Mucosa of stomach (tissue), 1 donor: ENCODE measurements around the gene TECPR2.

Experiments used
- H3K27me3 ChIP-seq: one replicate; pipeline ENCODE4 v1.7.0; 2013; ENCODE audit warnings: mild to moderate bottlenecking, low read length; ENCODE audit not compliant: control insufficient read depth, insufficient read depth
- H3K36me3 ChIP-seq: one replicate; pipeline ENCODE4 v1.7.0; 2013; ENCODE audit warnings: low read length; ENCODE audit not compliant: control insufficient read depth, insufficient read depth
- H3K4me1 ChIP-seq: one replicate; pipeline ENCODE4 v1.7.0; 2013; ENCODE audit warnings: mild to moderate bottlenecking, low read length; ENCODE audit not compliant: control insufficient read depth, insufficient read depth
- H3K4me3 ChIP-seq: one replicate; pipeline ENCODE4 v1.7.0; 2013; ENCODE audit warnings: low read length
- H3K9ac ChIP-seq: one replicate; pipeline ENCODE4 v1.7.0; 2013; ENCODE audit warnings: mild to moderate bottlenecking, low read length, moderate library complexity
- H3K9me3 ChIP-seq: one replicate; pipeline ENCODE4 v1.7.0; 2013; ENCODE audit warnings: mild to moderate bottlenecking, low read length, moderate library complexity; ENCODE audit not compliant: control insufficient read depth
- donor health status: Pancreatic carcinoma.

Gene TECPR2, protein sequence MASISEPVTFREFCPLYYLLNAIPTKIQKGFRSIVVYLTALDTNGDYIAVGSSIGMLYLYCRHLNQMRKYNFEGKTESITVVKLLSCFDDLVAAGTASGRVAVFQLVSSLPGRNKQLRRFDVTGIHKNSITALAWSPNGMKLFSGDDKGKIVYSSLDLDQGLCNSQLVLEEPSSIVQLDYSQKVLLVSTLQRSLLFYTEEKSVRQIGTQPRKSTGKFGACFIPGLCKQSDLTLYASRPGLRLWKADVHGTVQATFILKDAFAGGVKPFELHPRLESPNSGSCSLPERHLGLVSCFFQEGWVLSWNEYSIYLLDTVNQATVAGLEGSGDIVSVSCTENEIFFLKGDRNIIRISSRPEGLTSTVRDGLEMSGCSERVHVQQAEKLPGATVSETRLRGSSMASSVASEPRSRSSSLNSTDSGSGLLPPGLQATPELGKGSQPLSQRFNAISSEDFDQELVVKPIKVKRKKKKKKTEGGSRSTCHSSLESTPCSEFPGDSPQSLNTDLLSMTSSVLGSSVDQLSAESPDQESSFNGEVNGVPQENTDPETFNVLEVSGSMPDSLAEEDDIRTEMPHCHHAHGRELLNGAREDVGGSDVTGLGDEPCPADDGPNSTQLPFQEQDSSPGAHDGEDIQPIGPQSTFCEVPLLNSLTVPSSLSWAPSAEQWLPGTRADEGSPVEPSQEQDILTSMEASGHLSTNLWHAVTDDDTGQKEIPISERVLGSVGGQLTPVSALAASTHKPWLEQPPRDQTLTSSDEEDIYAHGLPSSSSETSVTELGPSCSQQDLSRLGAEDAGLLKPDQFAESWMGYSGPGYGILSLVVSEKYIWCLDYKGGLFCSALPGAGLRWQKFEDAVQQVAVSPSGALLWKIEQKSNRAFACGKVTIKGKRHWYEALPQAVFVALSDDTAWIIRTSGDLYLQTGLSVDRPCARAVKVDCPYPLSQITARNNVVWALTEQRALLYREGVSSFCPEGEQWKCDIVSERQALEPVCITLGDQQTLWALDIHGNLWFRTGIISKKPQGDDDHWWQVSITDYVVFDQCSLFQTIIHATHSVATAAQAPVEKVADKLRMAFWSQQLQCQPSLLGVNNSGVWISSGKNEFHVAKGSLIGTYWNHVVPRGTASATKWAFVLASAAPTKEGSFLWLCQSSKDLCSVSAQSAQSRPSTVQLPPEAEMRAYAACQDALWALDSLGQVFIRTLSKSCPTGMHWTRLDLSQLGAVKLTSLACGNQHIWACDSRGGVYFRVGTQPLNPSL (N-terminal part only)

GRCh38 chr14:102362545-102363181 is at the start of gene TECPR2, which contains the start of gene CINP:
TECPR2 (plus strand) TSS chr14:102362941; CDS start chr14:102376722, 13,781 bp downstream.
CINP (minus strand) TSS chr14:102362890; CDS start chr14:102362851, 39 bp downstream.
- no peaks in the 10 kb centered on the region for H3K27me3 ChIP-seq
- no peaks in the 10 kb centered on the region for H3K36me3 ChIP-seq
- H3K4me3 ChIP-seq, result peak within 1 kb of the TSS; percentile 68
- H3K4me1 ChIP-seq, result peaks cover 15% of the 10 kb centered on the region
- peak within 1 kb of the TSS; percentile 91 for H3K9ac ChIP-seq
- H3K9me3 ChIP-seq, result no peaks in the 10 kb centered on the region

DNA sequence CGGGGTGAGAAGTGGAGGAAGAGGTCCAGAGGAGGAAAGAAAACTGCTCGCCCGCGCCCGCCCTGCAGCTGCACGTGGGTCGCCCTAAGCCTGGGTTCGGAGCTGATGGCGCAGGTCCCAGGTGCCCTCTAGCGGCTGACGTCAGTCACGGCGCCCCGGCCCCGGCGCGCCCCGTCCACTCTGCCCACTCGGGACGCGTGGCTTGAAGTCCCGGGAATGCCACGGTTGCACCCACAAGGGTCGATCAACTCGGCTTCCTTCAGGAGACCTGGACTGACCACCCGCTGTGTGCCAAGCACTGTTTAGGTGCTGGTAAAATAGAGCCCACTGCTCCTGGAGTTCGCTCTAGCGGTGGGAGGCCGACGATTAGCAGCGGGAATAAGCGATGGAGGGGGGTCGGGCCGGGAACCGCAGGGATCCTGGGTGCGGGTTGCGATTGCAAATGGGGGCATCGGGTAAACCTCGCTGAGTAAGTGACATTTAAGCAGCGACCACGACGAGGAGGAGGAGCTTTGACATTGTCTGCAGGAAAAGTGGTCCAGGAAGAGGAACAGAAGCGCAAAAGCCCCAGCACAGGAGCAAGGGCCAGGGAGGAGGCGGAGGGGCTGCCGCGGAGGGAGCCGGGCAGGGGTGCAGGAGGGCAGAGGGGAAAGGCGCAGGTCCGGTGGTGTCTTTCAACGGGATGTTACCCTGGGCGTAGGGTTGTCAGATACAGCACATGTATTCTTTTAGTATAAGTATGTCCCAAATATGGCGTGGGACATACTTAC is 48.3 kb upstream of the TECPR2 start:
- H3K27me3 ChIP-seq, result no peaks in the 10 kb centered on the region
- peak overlapping the region; percentile 42 for H3K4me3 ChIP-seq
- no peaks in the 10 kb centered on the region for H3K36me3 ChIP-seq
- peaks cover 27% of the 10 kb centered on the region for H3K4me1 ChIP-seq
- peak overlapping the region; percentile 25 for H3K9ac ChIP-seq
- no peaks in the 10 kb centered on the region for H3K9me3 ChIP-seq

- Histone ChIP-seq H3K4me1 (peaks cover 29% of the 10 kb centered on the region), H3K27me3 (no peaks in the 10 kb centered on the region), H3K36me3 (no peaks in the 10 kb centered on the region), H3K9me3 (no peaks in the 10 kb centered on the region), H3K4me3 (no peak overlapping the region), H3K9ac (no peak overlapping the region)
Observed at GRCh38 chr14:102315121-102315520, 47.6 kb upstream of the TECPR2 start.

GRCh38 chr14:102316338-102316742 is 46.4 kb upstream of the TECPR2 start:
- Histone ChIP-seq H3K9ac (peak overlapping the region; percentile 71), H3K9me3 (no peaks in the 10 kb centered on the region), H3K4me1 (peaks cover 35% of the 10 kb centered on the region), H3K27me3 (no peaks in the 10 kb centered on the region), H3K36me3 (no peaks in the 10 kb centered on the region), H3K4me3 (peak overlapping the region; percentile 72)

- Histone ChIP-seq H3K4me3 (peak overlapping the region; percentile 72), H3K9me3 (no peaks in the 10 kb centered on the region), H3K9ac (peak overlapping the region; percentile 71), H3K27me3 (no peaks in the 10 kb centered on the region), H3K36me3 (no peaks in the 10 kb centered on the region), H3K4me1 (peaks cover 35% of the 10 kb centered on the region)
Observed at GRCh38 chr14:102316743-102317563, 45.8 kb upstream of the TECPR2 start.

- H3K4me1 ChIP-seq, result peaks cover 35% of the 10 kb centered on the region
- peak overlapping the region; percentile 72 for H3K4me3 ChIP-seq
- peak overlapping the region; percentile 71 for H3K9ac ChIP-seq
Observed at GRCh38 chr14:102317564-102318248, 45.0 kb upstream of the TECPR2 start.

DNA sequence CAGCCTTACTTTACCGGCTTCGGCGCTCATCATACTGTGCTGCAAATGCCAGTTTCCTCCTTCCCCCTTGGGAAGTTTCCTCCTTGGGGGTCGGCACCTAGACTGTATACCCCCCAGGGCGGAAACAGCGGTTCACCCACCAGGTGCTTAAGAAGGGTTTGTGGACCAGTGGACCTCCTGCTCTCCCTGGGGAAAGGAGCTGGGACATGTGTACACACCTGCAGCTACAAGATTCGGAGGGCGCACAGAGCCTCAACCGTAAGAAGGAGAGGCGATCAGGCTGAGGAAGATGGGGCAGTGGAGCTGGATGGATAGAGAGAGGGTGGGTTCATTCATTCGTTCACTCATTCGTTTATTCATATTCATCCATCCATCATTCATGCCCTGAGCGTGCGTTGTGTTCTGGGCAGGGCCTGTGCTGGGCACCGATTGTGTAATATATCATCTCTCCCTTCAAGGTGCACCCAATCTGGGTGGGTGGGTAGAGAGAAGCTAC is 43.9 kb upstream of the TECPR2 start:
- Histone ChIP-seq H3K9ac (peak overlapping the region; percentile 97), H3K4me1 (peaks cover 35% of the 10 kb centered on the region), H3K27me3 (no peaks in the 10 kb centered on the region), H3K9me3 (no peaks in the 10 kb centered on the region), H3K36me3 (no peaks in the 10 kb centered on the region), H3K4me3 (no peak overlapping the region)

More at GRCh38 chr14:102317564-102318248, 45.0 kb upstream of the TECPR2 start:
- no peaks in the 10 kb centered on the region for H3K36me3 ChIP-seq
- no peaks in the 10 kb centered on the region for H3K9me3 ChIP-seq
- H3K27me3 ChIP-seq, result no peaks in the 10 kb centered on the region

DNA sequence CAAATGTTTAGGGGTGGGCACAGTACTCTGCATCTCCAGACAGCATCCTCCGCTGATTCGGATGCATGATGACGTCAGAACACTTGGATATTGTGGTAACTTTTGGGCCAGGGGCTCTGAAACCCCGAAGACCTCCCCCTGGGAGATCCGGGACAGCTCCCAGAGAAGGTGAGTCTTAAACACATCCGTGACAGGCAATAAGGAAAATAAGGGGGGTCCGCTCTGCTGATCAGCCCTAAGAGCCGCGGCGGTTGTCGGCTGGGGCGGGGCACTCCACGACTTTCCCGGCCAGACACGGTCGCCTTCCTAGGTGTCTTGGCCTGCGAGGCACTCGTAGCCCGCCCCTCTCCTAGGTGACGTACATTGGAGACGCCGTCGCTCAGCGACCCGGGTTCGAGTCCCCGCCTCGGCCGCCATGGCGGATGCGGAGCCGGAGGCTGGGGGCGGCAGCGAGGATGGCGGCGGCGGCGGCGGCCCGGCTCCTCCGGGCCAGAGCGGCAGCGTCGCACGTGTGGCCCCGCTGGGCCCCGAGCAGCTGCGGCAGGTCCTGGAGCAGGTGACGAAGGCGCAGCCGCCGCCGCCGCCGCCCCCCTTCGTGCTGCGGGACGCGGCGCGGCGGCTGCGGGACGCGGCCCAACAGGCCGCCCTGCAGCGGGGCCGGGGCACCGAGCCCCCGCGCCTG is 43.2 kb upstream of the TECPR2 start, which contains the start of gene ZNF839:
ZNF839 (plus strand) TSS at position 396 of the 682 bp plus-strand sequence; CDS start at position 416, 20 bp downstream.
- H3K27me3 ChIP-seq, result no peaks in the 10 kb centered on the region
- peaks cover 33% of the 10 kb centered on the region for H3K4me1 ChIP-seq
- no peaks in the 10 kb centered on the region for H3K9me3 ChIP-seq
- peak within 1 kb of the TSS; percentile 97 for H3K9ac ChIP-seq
- H3K4me3 ChIP-seq, result peak within 1 kb of the TSS; percentile 83
- H3K36me3 ChIP-seq, result no peaks in the 10 kb centered on the region

GRCh38 chr14:102320033-102320660 is 42.6 kb upstream of the TECPR2 start:
- Histone ChIP-seq H3K4me1 (peaks cover 31% of the 10 kb centered on the region), H3K36me3 (no peaks in the 10 kb centered on the region)

More at GRCh38 chr14:102320033-102320660, 42.6 kb upstream of the TECPR2 start:
- Histone ChIP-seq H3K27me3 (no peaks in the 10 kb centered on the region), H3K9ac (peak overlapping the region; percentile 97), H3K9me3 (no peaks in the 10 kb centered on the region), H3K4me3 (peak overlapping the region; percentile 83)
